GM21447 (cell line): Measurements from ENCODE around the gene TLNRD1.

Experiments
- ATAC-seq: cut with Tn5 transposase; IDR thresholded peaks from one replicate; pipeline ENCODE4 v1.9.1; 2021; ENCODE audit not compliant: unreplicated experiment

The TLNRD1 gene

DNA sequence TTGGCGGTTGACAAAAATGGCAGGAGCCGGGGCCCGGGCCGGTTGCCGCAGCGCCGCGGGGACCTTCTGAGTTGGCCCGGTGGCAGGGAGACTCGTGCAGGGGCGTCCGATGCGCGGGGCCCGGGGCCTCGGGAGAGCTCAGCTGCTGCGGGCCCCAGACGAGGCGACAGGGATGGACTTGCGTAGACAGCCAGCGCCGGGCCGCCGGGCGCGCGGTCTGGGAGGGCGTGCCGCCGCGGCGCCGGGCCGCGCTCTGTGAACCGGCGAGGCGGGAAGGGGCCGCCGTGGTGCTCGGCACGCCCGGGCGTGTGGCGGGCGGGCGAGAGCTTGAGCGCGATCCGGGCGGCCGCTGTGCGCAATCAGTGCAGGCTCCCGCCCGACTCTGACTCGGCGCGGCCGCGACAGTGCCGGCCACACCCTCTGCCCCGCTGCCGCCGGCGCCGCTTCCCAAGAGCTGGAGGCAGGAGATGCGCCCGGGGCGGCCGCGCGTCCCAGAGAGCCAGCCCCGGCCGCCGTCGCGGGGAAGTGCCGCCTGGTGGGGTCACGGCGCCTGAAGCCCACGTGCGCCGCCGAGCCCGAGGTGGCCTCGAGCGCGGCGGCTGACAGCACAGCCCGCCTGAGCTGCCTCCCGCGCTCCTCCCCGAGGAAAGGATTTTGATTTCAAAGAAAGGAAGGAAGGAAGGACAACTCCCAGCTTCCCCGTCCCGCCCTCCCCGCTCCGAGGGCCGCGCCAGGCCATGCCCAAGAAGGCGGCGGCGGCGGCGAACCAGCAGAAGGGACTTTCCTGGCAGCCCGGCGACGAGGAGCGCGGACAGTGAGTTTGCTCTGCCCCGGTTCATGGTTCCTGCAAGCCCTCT, 657 bp downstream of the TLNRD1 start:
- ATAC-seq: peak; percentile 28

DNA sequence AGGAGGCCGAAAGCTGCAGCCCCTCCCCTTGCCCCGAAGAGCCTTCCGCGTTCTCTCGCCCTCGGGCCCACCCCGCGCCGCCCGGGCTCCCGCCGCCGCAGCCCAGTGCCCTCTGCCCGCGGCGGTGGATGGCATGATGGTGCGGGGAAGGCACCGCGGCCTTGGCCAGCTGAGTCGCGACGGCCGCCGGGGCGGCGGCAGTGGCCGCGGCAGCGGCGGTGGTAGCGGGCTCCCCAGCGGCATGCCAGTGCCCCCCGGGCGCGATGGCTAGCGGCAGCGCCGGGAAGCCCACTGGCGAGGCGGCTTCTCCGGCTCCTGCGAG, 1.2 kb downstream of the TLNRD1 start:
- ATAC-seq: no peak

DNA sequence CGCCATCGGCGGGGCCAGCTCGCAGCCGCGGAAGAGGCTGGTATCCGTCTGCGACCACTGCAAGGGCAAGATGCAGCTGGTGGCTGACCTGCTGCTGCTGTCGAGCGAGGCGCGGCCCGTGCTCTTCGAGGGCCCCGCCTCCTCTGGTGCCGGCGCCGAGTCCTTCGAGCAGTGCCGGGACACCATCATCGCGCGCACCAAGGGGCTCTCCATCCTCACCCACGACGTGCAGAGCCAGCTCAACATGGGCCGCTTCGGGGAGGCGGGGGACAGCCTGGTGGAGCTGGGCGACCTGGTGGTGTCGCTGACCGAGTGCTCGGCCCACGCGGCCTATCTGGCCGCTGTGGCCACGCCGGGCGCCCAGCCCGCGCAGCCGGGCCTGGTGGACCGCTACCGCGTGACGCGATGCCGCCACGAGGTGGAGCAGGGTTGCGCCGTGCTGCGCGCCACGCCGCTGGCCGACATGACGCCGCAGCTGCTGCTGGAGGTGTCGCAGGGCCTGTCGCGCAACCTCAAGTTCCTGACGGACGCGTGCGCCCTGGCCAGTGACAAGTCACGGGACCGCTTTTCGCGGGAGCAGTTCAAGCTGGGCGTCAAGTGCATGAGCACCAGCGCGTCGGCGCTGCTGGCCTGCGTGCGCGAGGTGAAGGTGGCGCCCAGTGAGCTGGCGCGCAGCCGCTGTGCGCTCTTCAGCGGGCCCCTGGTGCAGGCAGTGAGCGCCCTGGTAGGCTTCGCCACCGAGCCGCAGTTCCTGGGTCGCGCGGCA, 1.8 kb downstream of the TLNRD1 start:
- no peak for ATAC-seq

DNA sequence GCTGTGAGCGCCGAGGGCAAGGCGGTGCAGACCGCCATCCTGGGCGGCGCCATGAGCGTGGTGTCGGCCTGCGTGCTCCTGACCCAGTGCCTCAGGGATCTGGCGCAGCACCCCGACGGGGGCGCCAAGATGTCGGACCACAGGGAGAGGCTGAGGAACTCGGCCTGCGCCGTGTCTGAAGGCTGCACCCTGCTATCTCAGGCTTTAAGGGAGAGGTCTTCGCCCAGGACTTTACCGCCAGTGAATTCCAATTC, 2.3 kb downstream of the TLNRD1 start:
- no peak for ATAC-seq

DNA sequence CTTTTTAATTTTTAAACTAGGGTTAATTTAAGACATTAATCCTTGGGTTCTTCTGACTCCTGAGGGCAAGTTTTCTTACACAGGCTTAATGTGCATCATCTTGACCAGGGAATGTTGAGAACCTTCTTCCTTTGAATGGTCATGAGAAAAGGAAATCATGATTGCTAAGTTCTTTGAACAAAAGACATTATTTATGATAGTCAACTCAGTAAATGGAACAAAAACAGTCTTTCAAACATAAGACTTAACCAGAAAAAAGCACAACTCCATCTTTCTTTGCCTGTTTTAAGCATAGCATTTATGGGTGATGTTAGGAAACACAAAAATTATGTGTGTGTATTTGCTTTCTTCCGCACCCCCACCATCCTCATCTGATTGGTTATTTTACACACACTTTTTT, 5.4 kb downstream of the TLNRD1 start:
- ATAC-seq: no peak

DNA sequence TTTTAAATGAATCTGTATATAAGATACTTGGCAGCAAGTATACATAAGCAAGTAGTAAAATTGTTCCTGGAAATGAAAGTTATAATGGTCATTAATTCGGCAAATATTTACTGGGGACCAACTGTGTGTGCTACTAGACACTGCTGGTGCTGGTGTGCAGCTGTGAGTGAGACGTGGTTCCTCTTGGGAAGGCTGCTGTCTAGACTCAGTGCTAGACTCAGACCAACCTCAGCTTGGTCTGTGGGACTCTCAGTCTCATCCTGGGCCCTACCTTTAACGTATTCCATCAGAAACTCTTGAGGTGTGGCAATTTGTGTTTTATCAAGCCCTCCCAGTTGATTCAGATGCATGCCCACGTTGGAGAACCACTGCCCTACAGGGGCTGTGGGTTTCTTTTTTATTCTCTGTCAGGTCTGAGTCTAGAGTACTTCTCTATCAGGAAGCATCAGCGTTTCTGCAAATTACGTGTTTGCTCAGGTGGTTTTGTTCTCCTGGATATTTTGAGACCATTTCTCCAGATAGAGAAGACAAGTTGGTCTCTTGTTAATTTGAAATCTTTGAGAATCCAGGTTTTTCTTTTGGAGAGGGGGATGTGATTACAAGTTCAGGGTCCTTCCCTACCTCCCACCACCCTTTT, 6.8 kb downstream of the TLNRD1 start:
- ATAC-seq: no peak

DNA sequence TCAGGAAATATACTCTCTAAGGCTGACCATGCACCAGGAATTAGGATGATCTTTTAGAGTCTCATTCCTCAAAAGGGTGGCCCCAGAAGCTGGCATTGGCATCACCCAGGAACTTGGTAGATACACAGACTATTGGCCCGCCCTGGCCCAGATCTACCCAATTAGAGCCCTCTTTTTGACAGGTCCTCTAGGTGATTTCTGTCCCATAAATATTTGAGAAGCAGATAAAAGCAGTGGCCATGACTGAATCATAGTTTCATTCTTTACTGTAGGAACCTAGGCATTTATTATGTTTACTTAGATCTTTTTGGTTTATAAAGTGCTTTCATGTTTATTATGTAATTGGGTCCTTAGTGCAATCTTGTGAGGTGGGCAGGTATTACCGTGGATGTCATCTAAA, 7.6 kb downstream of the TLNRD1 start:
- ATAC-seq: no peak

DNA sequence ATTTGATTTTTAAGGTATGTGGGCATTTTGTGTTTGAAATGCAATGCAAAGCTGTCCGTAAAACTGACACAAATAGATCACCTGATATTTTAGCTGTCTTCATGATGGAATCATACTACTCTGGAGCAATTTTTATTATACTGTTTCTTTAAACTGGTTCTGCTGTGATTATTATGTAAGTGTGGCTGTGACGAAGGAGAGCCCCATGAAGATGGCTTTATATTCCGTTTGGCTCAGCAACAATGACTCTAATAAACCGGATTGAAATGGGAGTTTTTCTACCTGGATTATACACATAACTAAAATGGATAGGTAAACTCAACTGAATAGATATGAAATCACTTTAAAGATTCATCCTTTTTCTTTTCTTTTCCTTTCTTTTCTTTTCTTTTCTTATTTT, 9.4 kb downstream of the TLNRD1 start:
- no peak for ATAC-seq

DNA sequence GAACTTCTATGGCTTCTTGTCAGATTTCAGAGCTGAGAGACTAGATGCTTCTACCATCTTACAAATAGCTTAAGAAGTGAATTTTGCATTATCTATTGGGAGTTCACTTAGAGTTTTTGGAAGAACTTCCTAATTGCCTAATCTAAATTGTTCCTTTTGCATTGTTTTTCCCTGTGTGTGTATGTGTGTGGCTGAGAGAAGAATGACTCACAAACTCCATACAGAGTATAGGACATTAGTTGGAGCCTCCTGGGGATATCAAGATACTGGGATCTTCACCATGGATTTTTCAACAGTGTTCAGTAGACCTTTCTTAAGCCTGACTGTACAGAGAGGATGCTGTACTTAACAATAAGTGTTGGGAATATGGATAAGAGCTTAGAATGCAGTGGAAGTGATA, 10.9 kb downstream of the TLNRD1 start:
- ATAC-seq: no peak

DNA sequence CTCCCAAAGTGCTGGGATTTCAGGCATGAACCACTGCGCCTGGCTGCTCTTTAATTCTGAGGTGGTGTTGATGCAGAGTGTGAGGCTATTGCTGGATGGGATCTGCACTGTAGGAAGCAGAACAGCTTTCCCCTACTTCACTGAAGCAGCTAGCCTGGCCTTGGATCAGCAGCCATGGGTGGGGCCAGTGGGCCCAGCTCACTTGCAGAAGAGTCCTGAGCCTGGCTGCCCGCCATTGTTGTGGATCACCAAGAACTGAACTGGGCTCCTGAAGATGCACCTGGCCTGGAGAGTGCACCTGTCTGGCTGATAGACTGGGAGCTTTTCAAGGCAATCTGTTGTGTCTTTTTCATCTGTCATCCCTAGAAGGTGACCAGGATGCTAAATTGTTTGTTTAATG, 11.9 kb downstream of the TLNRD1 start:
- ATAC-seq: no peak

DNA sequence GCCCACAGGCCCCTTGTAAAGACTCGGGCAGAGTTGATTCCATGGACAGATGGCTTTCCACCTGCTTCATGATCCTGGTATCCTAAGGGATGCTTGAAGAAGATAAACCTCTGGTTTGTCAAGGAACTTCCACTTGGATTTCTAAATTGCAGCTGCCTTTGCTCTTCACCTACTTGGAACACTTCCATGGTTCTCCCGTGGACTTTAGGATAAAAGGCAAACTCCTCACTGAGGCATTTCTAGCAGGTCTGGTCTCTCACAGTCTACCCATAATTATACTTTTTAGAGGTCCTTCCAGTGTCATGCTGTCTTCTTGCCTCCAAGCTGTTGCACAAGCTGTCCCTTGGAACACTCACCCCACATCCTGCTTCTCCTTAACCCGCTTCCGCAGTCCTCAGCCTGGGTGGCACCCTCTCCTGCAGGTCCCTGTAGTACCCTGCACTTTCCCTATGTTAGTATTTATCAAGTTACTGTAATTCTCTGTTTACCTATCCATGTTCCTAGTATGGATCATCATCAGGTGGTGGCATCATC, 12.7 kb downstream of the TLNRD1 start:
- no peak for ATAC-seq

DNA sequence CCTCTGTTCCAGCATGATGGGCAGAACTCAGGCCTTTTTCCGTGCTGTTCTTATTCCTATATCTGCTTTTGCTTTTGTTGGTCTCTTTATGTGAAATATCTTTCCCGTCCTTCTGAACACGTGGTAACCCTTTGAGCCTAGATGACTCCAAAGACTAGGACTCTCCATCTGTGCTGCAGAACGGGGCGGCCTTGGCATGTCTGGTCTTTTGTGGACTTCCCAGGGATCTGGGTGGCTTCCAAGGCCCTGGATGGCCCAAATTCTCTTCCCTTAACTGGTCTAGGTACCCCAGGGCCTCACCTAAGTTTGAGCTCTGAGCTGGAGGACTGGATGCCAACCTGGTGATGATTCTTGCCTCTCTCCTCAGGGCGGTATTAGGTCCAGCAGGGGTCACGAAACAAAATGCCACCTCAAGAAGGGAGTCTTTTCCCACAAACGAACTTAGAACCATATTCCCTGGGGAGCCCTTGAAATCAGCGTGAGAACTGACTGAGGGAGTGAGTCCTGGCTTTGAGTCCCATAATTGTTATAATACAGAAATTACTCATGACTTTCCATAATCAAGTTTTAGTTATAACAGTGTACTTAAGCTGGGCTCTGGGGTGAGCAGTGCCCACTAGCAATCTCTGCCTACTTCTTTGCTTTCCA, 13.8 kb downstream of the TLNRD1 start:
- ATAC-seq: no peak

DNA sequence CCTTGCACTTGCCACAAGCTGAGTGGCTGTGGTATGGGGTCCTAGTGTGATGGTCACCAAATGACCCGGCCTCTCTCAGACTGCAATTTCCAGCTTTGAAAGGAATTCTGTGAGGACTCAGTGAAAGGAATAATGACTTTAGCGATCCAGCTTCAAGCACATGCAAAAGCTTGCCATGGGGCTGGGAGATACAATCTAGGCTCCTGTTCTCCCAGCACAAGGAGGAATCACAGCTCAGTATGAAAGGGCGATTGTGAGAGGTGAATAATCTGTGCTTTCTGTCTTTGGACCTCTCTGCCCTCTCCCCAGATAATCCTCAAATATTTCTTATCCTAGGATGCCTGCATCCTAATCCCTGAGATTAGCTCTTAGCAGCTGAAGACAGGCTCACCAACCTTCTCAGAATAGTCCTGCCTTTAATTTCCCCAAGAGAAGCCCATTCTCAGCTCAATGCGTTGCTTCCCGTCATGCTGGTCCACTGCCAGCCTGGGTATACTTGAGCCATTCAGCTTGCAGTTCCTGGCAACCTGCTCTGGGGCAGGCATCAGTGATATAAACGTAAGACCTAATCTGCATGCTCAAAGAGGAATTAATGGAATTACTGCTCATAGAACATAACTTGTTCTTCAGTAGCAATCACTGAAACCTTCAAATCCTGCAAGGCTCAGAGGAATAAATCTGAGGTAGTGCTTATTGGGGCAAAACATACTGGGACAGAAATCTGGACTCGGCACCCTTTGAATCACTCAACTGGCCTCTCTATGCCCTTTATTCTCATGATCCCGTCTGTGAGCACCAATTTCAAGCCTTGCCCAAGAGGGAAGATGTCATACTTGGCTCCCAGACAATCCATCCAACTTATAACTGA, 15.1 kb downstream of the TLNRD1 start:
- ATAC-seq: no peak

DNA sequence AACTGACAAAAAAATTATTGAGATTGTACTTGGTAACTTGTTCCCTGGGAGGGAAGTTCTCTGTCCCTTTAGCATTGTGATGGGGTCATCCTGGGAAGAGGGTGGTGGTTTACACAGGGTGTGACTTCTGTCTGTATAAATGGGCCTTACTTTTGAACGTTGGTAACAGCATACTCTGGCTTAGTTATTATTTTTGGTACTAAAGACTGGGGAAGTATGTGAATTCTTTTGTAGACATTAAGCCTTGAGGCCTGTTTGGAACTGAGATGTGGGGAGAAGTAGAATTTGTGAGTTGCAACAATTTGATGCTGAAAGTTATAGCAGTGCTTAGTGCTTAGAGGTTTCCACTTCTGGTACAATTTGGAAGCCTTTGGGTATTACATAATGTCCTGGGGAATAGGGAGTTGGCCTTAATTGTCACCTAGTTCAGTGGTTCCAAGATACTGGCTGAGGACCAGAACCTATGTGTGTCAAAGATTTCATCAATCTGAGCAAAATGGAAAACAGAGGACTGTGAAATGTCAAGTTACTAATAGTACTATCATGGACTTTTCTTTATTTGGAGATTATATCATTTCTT, 15.9 kb downstream of the TLNRD1 start:
- no peak for ATAC-seq

DNA sequence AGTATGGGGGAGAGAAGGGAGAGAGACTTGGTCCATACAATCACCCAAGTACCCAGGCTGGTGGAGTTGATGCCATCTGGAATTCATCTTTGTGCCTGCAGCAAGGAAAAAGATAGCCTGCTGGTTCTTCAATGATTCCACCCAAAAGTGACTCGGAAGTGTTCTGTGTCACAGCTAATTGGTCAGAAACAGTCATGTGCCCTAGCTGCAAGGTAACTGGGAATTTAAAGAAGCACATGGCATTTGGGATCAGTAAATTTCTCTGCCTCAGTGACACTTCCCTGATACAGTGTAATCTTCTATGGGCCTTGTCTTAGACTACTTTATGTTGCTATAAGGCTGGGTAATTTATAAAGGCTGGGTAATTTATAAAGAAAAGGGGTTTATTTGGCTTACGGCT, 17.5 kb downstream of the TLNRD1 start:
- no peak for ATAC-seq

DNA sequence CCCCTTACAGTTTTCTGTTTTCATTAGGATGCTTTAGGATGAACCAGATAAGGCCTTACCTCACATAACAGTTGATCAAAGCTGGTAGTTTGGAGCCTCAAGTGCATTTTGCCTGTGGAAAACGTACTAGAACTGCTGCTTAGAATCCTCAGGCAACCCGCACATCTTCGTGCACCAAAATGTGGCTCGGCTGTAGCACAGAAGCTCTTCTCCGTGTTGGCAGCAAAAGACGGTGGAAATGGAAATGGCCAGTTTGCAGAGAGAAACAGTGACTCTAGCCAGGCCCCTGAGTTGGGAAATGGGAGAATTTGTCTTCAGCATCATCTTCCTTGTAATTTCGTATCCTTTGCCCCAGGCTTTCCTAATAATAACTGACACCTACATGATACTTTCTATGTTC, 20.6 kb downstream of the TLNRD1 start:
- no peak for ATAC-seq

DNA sequence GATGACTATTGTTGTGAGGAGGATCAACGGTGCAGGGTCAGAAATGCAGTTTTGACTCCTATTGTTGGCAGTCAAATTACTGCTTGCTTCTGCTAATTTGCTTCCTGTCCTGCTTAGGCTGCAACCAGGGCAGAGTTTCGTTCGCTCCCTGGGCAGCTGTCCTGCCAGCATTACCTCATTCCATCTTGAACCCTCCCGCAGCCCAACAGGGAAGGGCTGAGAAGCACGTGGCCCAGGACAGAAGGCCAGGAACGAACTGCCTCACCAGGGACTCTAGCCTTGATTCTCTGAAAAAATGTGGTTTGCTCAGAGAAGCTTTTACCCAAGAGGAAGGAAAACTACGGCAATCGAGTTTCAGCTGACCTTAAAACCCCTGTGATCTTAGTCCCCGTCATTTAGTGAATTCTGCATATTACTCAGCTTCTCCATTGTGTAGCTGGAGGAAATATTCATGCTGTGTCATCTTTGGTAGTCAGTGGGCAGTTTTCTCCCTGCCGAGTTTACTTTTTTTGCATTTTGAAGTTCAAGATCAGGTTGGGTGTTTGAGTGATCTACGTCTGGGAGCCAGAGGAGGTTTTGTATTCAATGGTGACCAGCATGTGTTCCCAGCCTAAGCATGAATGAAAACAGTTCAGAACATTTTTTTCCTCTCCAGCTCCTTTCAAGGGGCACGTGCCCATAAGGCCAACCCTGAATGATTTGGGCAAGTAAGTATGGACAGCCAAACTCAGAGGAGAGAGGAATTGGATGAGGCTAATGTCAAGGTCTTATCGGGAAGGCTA, 23.0 kb downstream of the TLNRD1 start:
- peak; percentile 82 for ATAC-seq

DNA sequence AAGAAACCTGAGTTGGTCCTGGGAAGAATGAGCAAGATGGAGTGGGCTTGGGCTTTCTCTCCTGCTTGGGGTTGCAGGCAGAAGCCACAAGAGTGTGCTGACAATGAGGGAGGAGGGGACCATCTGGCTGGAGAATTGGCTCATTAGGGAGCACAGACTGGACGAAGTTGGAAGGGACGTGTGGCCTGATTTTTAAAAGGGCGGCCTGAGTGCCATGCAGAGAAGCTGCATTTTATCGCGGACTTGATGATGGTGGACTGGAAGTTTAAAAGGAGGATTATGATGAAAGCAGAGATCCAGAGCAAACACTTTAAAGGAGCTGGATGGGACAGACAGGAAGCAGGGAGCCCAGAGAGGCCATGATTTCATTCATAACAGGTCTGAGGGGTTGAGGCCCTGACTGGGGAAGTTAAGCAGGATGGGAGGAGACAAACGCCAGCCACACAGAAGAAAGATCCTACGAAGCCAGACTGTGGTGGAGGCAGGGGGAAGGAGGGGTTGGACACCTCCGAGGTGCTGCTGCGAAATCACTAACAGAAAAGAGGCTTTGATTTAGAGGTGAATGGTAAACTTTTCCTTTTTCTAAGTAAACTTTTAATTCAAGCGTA, 23.6 kb downstream of the TLNRD1 start:
- ATAC-seq: no peak

DNA sequence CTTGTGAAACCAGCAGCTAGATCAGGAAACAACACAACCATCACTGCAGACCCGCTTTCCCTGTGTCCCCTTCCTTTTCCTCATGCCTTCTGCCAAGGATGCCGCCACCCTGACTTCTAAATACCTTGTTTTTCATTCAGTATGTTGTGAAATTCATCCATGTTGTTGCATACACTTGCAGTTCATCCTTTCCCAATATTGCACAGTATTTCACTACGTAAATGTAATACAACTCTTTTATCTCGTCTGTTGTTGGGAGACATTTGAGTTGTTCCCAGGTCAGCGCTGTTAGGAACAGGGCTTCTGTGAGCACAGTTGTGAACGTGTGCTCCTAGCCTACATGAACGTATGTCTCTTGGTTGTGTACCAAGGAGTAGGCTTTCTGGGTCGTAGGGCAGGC, 24.2 kb downstream of the TLNRD1 start:
- ATAC-seq: no peak
